ENCODE results near the gene MBD2. TPM values are rescaled to one million over a fixed set of nuclear protein-coding genes. Genes with fewer than 3 reads are reported as not detected.
A peak's percentile ranks its signal among the peaks of the same experiment; 100 is the strongest.

MBD2 gene
- total and polyA plus RNA-seq, 4 donors, result 9.2 to 16.2 (median 11.4) TPM

DNA sequence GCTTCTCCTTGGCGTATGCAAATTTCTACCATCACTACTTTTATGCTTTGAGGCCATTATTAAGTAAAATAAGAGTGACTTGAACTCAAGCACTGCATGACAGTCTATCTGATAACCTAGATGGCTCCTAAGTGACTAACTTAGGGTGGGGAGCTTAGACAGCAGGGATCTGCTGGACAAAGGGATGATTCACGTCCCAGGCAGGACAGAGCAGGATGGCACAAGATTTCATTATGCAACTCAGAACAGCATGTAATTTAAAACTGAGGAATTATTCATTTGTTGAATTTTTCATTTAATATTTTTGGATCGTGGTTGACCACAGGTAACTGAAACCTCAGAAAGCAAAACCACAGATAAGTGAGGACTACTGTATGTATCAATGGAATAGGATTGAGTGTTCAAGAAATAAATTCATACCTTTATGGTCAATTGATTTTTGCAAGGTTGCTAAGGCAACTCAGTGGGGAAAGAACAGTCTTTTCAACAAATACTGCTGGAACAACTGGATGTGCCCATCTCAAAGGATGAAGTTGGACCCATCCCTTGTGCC, 115.3 kb downstream of the MBD2 start:
- H3K27me3 ChIP-seq (ENCODE audit: control insufficient read depth in 4 of 4, insufficient read depth in 4 of 4, low read length in 3 of 4), result no peaks in the 10 kb centered on the region
- 89% methylated on average over 3 of the region's 3 CpGs for WGBS
- TF ChIP-seq YY1 (IDR thresholded peaks at IDR 0.05) (no peak), SP1 (IDR thresholded peaks at IDR 0.05) (no peak), JUND (IDR thresholded peaks at IDR 0.05) (no peak), FOXA2 (IDR thresholded peaks at IDR 0.05) (no peak)
- TF ChIP-seq, protein P1, sequence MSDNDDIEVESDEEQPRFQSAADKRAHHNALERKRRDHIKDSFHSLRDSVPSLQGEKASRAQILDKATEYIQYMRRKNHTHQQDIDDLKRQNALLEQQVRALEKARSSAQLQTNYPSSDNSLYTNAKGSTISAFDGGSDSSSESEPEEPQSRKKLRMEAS (IDR thresholded peaks at IDR 0.05), result no peak

DNA sequence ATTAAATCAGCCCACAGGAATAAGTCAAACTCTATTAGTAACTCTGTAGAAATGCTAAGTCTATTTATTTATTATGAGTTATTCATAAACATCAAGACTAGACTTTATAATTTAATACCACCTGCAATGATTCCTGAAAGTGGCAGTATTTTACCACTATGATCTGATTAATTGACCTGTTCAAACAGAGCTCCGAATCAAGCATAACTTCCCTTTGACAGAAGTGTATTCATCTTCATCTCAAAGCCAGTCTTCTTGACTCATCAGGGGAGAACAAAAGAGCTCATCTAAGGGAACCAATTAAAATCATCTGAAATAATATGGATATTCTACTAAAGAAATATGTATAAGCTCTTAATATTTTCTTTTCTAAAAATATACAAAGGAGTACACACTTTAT, 122.3 kb downstream of the MBD2 start:
- no peak overlapping the region for H3K4me3 ChIP-seq (ENCODE audit: low read depth in 1 of 3, low read length in 3 of 3)
- no peak overlapping the region for H3K27ac ChIP-seq (ENCODE audit: low read depth in 1 of 2, low read length in 2 of 2)
- 86% methylated on average over 1 of the region's 1 CpG for WGBS

More for the DNA sequence above, 115.3 kb downstream of the MBD2 start:
- Histone ChIP-seq H3K4me1 (ENCODE audit: control insufficient read depth in 4 of 4, insufficient read depth in 4 of 4, low read length in 3 of 4) (no peaks in the 10 kb centered on the region), H3K9me3 (ENCODE audit: control insufficient read depth in 4 of 4, low read length in 3 of 4) (no peaks in the 10 kb centered on the region), H3K9ac (ENCODE audit: low read depth in 1 of 2, low read length in 2 of 2) (no peak overlapping the region), H3K27ac (ENCODE audit: low read depth in 1 of 2, low read length in 2 of 2) (no peak overlapping the region), H3K4me3 (ENCODE audit: low read depth in 1 of 3, low read length in 3 of 3) (no peak overlapping the region), H3K36me3 (ENCODE audit: control insufficient read depth in 4 of 4, insufficient read depth in 3 of 4, low read depth in 1 of 4, low read length in 3 of 4) (no peaks in the 10 kb centered on the region)
- no peak for DNase-seq (ENCODE audit: low spot score)

More for the DNA sequence above, 122.3 kb downstream of the MBD2 start:
- H3K27me3 ChIP-seq (ENCODE audit: control insufficient read depth in 4 of 4, insufficient read depth in 4 of 4, low read length in 3 of 4), result no peaks in the 10 kb centered on the region
- no peak overlapping the region for H3K9ac ChIP-seq (ENCODE audit: low read depth in 1 of 2, low read length in 2 of 2)
- H3K4me1 ChIP-seq (ENCODE audit: control insufficient read depth in 4 of 4, insufficient read depth in 4 of 4, low read length in 3 of 4), result no peaks in the 10 kb centered on the region
- DNase-seq (ENCODE audit: low spot score), result no peak
- no peak for TF ChIP-seq NR2F2 (IDR thresholded peaks at IDR 0.05)
- no peak for TF ChIP-seq TAF1 (conservative IDR thresholded peaks at IDR 0.05)
- TF ChIP-seq, protein P2, sequence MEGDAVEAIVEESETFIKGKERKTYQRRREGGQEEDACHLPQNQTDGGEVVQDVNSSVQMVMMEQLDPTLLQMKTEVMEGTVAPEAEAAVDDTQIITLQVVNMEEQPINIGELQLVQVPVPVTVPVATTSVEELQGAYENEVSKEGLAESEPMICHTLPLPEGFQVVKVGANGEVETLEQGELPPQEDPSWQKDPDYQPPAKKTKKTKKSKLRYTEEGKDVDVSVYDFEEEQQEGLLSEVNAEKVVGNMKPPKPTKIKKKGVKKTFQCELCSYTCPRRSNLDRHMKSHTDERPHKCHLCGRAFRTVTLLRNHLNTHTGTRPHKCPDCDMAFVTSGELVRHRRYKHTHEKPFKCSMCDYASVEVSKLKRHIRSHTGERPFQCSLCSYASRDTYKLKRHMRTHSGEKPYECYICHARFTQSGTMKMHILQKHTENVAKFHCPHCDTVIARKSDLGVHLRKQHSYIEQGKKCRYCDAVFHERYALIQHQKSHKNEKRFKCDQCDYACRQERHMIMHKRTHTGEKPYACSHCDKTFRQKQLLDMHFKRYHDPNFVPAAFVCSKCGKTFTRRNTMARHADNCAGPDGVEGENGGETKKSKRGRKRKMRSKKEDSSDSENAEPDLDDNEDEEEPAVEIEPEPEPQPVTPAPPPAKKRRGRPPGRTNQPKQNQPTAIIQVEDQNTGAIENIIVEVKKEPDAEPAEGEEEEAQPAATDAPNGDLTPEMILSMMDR (IDR thresholded peaks at IDR 0.05; ENCODE audit: low read depth, low read length, missing input control), result no peak
- H3K36me3 ChIP-seq (ENCODE audit: control insufficient read depth in 4 of 4, insufficient read depth in 3 of 4, low read depth in 1 of 4, low read length in 3 of 4), result no peaks in the 10 kb centered on the region
- H3K9me3 ChIP-seq (ENCODE audit: control insufficient read depth in 4 of 4, low read length in 3 of 4), result peaks cover 0 to 3% (median 3%) of the 10 kb centered on the region in 4 donors

Small RNA genes within 50 kb of the gene (small RNA-seq; reads per million reads assigned to genes)
- 8.6 reads per million, percentile 94 among the genes with 10 or more reads in this experiment for gene SNORA37

Other genes with a start within 250 kb of the MBD2 start
- gene POLI, start 44.8 kb upstream of the MBD2 start, total RNA-seq, result 10 to 100 TPM in 1 of 2 donors, 1 to 10 TPM in 1; 7.3 to 12.9 TPM
- 1 to 10 TPM; 2.4 to 8.0 TPM for gene POLI, start 44.8 kb upstream of the MBD2 start, polyA plus RNA-seq
- gene STARD6, start 133.2 kb upstream of the MBD2 start, total RNA-seq, result not detected
- gene STARD6, start 133.2 kb upstream of the MBD2 start, polyA plus RNA-seq, result not detected
- 1 to 10 TPM in 1 of 2 donors, under 1 TPM in 1; 0.42 to 4.9 TPM for gene C18orf54, start 133.2 kb upstream of the MBD2 start, total RNA-seq
- gene C18orf54, start 133.2 kb upstream of the MBD2 start, polyA plus RNA-seq, result under 1 TPM; 0.21 to 0.24 TPM

All from liver (tissue), 10 donors.